ENCODE measurements around the gene ENOX2.

The ENOX2 gene

DNA sequence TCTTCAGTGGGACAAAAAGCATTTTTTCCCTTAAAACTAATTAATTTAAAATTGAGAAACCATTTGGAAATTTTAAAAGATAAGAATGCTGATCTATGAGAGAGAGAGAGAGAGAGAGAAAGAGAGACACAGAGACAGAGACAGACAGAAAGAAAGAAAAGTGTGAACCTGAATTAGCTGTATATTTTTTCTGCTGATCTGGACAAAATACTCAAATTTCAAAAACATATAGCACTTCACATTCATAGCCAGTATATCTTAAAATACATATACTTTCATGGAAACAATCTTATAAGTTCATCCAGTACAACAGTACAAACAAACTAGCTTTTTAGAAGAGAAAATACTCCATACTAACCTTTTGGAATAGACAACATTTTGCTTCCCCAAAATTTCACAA is 18.4 kb downstream of the ENOX2 start:
- DNase-seq: no peak

DNA sequence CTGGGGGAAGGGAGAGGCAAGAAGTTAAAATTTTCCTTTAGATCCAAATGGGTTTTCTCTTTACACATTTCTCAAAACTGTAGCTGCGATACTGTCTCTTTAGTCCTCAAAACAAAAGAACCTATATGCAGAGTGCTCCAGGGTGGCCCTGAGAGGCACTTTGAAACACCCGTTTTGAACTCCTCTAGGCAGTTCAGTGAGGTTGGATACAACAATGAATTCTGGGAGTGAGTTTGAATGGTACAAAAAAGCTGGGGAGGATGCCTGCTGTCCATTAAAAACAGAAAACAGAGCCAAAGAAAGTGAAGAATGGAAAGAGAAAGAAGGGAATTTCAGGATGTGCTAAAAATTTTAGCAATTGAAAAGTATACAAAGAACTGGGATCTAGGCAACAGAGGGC is 23.1 kb downstream of the ENOX2 start:
- DNase-seq: no peak

DNA sequence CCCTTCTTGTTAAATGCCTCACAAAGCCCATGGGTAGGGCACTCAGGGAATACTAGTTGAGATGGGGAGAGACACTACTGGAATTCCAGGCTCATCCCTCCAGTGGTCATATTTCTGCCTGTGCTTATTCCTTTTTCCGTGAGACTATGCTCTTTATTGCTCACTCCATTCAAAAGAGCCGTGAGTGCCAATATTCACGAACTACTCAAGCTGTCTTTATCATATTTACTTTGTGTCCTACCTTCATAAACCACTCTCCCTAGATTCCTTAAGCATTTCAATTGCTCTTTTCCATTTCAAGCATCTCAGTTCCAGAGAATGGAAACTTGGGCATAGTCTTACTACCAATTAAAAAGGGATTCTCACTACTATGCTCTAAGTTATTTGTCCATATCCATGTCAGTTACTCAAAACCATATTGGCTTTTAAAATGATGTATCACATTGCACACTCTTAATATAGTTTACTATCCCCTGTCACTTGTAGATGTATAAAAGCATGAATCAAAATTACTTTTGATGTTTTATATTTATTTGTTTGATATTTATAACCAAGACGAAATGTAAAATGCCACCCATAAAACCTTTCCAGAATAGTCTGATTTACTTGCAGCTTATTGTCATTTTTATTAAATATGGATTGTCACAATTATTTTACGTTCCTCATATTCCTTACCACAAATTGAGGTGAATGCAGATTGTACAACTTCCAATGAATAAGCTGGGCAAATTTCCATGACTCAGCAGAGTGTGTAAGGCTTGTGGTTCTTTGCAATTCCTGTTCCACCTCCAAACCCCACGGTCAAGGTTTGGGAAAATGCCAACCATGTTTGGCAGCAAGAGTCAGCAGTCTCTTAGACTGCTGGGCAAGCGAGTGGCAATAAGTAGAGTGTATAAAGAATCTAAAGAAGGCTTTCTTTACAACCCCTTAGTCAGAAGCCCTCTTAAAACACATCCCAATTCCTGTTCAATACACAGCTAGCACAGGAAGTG is 24.4 kb downstream of the ENOX2 start:
- DNase-seq: no peak

GRCh38 chrX:130877892-130878341 is 25.1 kb downstream of the ENOX2 start:
- DNase-seq: no peak

GRCh38 chrX:130876226-130876625 is 26.8 kb downstream of the ENOX2 start:
- DNase-seq: no peak

DNA sequence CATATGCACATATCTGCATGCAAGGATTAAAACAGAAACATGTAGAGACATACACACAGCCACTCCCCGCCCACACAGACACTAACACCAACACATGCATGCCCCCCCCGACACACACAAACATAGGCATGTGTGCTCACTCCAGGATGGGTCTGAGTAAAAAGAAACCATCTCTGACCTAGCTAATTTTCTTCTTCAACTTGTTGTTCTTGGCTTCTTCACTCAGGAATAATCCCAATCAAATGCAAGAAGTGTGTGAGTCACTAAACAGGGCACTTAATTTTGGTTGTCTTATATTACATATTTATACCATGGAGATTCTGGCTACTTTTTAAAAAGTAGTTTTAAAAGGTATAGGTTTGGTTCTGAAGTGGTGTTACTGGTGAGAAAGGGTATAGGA is 28.3 kb downstream of the ENOX2 start:
- no peak for DNase-seq

DNA sequence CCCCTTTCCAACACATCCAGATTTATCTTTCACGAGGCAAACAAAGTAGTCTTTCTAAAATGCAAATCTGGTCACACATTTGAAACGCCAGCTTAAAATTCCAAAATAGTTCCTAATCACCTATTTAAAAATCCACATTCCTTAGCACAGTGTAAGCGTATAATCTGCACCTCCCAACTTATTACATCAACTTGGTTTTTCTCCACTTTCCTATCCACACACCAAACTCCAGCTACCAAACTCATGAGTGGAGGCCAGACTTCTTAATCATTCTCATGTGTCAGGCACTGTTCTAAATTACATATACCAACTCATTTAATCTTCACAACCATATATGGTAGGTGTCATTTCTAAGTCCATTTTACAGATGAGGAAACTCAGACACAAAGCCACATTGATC is 33.8 kb downstream of the ENOX2 start:
- DNase-seq: no peak

DNA sequence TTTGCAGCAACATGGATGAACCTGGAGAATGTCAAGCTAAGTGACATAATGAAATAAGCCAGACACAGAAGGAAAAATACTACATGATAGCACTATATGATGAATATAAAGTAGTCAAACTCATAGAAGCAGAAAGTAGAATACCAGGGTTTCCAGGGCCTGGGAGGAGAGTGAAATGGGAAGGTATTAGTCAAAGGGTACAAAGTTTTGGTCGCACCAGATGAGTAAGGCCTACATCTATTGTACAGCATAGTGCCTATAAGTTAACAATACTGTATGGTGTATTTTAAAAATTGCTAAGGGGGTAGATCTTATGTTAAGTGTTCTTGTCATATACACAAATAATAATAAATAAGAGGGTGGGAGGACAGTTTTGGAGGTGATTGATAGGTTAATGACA is 41.5 kb downstream of the ENOX2 start:
- DNase-seq: no peak

DNA sequence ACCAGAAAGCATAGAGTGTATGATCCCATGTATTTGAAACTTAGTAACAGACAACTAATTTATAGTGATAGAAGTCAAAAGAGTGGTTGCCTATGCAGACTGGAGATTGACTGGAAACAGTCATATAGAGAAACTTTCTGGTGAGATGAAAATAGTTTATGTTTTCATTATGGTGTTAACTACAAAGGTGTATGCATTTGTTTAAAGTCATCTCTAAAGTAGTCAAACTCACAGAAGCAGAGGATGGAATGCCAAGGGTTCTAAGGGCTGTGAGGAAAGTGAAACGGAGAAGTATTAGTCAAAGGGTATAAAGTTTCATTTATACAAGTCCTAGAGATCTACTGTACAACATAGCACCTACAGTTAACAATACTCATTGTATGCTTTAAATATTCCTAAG is 45.8 kb downstream of the ENOX2 start:
- no peak for DNase-seq

DNA sequence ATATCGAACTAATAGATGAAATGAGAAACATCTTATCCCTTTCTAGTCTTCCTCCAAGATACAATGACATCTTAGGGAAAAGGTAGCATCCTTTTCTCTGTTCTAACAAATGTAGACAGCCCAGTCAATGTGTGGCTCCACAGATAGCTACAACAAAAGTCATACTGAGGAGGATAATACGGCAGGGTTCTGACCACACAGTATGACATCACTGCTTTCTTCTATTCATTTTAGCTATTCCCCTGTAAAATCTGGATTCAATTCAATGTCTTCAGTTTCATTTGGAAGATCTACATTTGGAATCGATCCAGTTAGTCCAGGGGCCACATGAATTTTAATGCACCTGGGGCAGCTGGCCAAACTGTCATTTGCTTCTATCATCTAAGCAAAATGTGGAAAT is 51.4 kb downstream of the ENOX2 start:
- DNase-seq: no peak

- DNase-seq: no peak
These were observed 54.2 kb downstream of the ENOX2 start for GRCh38 chrX:130848763-130849162.

DNA sequence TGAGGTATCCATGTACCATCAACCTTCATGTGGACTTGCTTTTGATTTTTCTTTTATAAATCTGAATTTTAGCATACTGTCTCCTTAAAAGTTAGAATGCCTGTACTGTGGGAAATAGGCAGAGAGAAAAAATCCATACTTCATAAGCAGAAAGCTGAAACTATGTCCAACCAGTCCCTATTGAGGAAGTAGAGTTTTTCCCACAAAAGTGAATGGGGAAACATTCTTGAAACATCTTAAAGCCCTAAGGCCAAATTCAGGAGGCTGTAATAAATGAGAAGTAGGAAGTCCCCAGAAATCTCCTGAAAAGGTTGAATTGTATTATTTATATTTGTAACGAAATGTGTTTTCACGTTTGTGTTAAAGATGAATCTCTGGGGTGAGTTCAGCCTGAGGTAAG is 56.3 kb downstream of the ENOX2 start:
- DNase-seq: no peak

- no peak for DNase-seq
These were observed 61.2 kb downstream of the ENOX2 start for GRCh38 chrX:130841776-130842175.

GRCh38 chrX:130840345-130840744 is 62.7 kb downstream of the ENOX2 start:
- DNase-seq: no peak

DNA sequence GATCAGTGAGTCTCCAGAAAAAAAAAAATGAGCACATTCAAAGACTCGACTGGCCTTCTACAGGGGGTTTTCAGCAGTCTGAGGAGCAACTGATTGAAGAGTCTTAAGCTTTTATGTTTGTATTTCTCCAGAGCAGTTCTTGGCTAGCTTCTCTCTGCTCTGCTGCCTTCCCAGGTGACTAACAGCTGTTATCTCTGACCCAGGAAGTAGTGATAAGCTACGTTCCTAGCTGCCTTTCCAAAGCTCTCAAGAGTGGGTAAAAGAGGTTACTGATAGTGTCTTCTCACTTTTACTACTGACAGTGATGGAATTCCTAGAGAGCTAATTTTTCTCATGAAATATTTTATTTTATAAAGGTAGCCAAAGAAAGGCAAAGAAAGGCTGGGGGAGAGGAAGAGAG is 66.6 kb downstream of the ENOX2 start:
- no peak for DNase-seq

DNA sequence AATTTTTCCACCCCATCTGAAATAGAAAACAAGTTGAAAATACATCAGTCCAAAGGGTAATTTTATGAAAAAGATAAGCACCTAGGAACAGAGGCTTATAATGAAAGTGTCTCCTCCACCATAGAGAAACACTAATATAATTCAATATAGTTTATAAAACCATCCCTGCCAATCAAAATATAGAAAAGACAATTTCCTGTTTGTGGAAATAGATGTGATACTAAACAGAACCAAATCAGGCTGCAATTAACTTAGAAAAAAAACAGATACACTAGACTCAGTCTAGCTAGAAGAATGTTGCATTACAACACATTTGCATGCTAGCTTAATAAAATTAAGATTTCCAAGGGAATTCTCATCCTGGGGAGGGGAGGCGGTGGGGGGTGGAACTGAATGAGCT is 68.2 kb downstream of the ENOX2 start:
- no peak for DNase-seq

DNA sequence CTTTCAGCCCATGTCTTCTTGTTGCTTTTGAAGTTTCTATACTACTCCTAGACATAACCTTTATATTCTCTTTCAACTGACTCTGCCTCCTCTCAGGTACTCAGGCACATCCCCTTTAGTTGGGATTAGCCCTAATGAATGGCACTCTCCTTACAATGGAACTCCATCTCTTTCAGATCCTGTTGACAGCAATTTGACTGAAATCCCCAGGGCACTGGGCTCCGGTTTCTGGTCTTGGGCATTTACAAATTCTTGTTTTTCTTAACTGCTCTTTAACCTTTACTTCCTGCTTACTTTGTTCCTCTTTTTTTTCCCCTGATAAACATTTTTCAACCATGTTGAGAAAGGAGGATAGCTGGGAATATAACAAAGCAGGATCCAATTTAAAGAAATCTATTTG is 68.9 kb downstream of the ENOX2 start:
- DNase-seq: no peak

- DNase-seq: no peak
These were observed 71.7 kb downstream of the ENOX2 start for GRCh38 chrX:130831347-130831722.

GRCh38 chrX:130830599-130831346 is 72.2 kb downstream of the ENOX2 start:
- no peak for DNase-seq

GRCh38 chrX:130829526-130830515 is 73.2 kb downstream of the ENOX2 start:
- DNase-seq: no peak

- DNase-seq: no peak
These were observed 74.4 kb downstream of the ENOX2 start for GRCh38 chrX:130828641-130829040.

DNA sequence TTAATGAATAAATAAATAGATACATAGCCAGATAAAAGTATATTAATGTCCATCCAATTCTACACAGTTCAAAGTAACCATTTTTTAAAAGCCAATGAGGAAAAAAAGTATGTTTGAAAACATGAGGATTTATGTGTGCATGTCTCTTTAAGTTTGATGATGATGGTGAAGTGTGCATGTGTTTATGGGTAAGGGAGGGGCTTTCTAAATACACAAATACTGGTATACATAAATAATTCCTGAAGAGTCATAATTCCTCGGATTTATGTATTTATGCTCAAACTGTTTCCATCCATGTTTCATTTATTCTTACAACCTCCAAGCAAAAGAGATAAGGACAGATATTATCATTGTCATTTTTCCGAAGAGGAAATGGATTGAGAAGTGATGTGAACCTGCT is 75.4 kb downstream of the ENOX2 start:
- DNase-seq: no peak

DNA sequence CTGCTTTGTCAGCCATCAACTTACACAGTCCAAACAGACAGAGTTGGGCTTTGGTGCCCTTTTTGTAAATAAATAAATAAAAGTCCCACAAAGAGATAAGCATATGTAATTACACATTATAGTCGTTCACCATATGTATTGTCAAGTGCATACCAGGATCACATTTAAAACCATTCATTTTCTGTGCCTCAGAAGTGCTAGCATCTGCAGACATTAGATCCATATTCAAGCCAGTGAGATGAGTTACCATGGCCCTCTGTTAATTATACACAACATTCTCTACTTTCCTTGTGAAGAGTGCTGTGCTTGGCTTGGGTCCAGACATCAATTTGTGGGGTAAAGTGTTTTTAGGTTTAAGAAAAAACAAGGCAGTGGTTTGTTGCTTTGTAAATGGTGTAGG is 76.8 kb downstream of the ENOX2 start:
- no peak for DNase-seq
